ENCODE measurements around the gene SNRPE. TPM values are rescaled to one million over a fixed set of nuclear protein-coding genes. Genes with fewer than 3 reads are reported as not detected.

The SNRPE gene
- total and polyA plus RNA-seq, 2 experiments from 2014 or later = 66.2 to 504 TPM

DNA sequence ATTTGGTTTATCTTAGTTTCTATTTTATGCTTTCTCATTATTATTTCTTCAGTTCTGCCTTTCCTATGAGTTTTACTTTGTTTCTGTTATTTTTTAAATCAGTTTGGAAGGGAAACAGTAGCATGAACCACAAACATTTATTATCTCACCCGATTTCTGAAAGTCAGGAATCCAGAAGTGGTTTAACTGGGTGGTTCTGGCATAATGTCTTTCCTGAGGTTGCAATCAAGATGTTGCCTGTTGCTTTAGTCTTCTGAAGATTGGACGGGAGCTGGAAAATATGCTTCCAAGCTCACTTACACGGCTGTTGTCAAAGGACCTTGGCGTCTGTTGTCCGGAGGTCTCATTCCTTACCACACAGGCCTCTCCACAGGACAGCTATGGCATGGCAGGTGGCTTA, 50.4 kb downstream of the SNRPE start:
- no peaks in the 10 kb centered on the region for H3K27me3 ChIP-seq
- no peaks in the 10 kb centered on the region for H3K36me3 ChIP-seq
- H3K4me3 ChIP-seq = no peak overlapping the region
- no peaks in the 10 kb centered on the region for H3K4me1 ChIP-seq (ENCODE audit: low read depth)
- no peaks in the 10 kb centered on the region for H3K9me3 ChIP-seq (ENCODE audit: low read depth)
- no peak overlapping the region for H3K27ac ChIP-seq
- no peak for TF ChIP-seq CTCF (IDR thresholded peaks at IDR 0.05; ENCODE audit: low read depth, low read length)
- DNase-seq (ENCODE audit: low read depth in 1 of 2, low spot score in 1 of 2) = peak in 1 of 2 donors; percentile 61

DNA sequence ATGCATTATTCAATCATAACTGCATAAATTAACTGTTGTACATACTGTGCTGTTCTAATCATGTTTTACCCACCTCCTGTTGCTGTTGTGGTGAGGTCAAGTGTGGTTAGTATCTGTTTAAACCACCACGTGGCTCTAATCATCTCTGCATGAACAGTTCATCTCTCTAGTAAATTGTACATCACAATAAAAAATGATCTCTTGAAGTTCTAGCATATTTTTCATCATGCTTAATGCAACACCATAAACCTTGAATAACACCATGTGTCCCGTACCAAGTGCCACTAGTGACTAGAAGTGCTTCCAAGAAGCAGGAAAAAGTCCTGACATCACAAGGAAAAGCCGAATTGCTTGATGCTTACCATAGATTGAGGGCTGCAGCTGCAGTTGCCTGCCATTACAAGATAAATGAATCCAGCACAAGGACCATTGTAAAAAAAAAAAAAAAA, 51.7 kb downstream of the SNRPE start:
- no peak for TF ChIP-seq CTCF (IDR thresholded peaks at IDR 0.05; ENCODE audit: low read depth, low read length)
- H3K36me3 ChIP-seq = no peaks in the 10 kb centered on the region
- no peaks in the 10 kb centered on the region for H3K4me1 ChIP-seq (ENCODE audit: low read depth)
- no peaks in the 10 kb centered on the region for H3K27me3 ChIP-seq
- H3K27ac ChIP-seq = no peak overlapping the region
- no peak for DNase-seq (ENCODE audit: low read depth in 1 of 2, low spot score in 1 of 2)
- H3K4me3 ChIP-seq = no peak overlapping the region
- no peaks in the 10 kb centered on the region for H3K9me3 ChIP-seq (ENCODE audit: low read depth)

DNA sequence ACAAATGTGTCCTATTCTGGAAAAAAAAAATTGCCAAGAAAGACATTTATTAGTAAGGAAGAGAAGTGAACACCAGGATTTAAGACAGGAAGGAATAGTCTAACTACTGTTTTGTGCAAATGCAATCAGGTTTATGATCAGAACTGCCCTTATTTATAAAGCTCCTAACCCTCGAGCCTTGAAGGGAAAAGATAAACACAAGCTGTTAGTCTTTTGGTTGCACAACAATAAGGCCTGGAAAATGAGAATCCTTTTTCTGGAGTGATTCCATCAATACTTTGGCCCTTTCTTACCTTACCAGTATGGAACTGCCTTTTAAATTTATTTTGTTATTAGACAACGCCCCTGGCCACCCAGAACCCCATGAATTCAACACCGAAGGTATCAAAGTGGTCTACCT, 52.9 kb downstream of the SNRPE start:
- DNase-seq (ENCODE audit: low read depth in 1 of 2, low spot score in 1 of 2) = no peak
- no peak overlapping the region for H3K4me3 ChIP-seq
- no peaks in the 10 kb centered on the region for H3K9me3 ChIP-seq (ENCODE audit: low read depth)
- H3K27ac ChIP-seq = no peak overlapping the region
- H3K36me3 ChIP-seq = no peaks in the 10 kb centered on the region
- no peaks in the 10 kb centered on the region for H3K27me3 ChIP-seq
- H3K4me1 ChIP-seq (ENCODE audit: low read depth) = no peaks in the 10 kb centered on the region
- no peak for TF ChIP-seq CTCF (IDR thresholded peaks at IDR 0.05; ENCODE audit: low read depth, low read length)

DNA sequence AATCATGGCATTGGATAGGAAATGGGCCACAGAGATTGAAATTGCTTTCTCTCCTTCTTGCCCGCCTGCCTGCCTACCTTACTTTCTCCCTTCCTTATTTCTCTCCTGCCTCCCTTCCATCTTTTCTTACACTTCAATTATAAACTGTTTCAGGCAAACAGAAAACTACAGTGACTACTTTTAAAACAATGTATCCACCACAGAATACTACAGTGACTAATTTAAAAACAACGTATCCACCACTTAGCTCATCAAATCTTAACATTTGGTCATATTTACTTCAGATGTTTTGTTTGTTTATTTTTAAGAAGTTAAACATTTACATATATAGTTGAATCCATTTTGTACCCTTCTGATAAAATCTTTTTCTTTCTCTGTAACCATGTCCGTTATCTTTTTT, 54.4 kb downstream of the SNRPE start:
- Histone ChIP-seq H3K36me3 (no peaks in the 10 kb centered on the region), H3K4me3 (no peak overlapping the region), H3K27ac (no peak overlapping the region), H3K27me3 (no peaks in the 10 kb centered on the region), H3K9me3 (ENCODE audit: low read depth) (no peaks in the 10 kb centered on the region), H3K4me1 (ENCODE audit: low read depth) (no peaks in the 10 kb centered on the region)
- TF ChIP-seq CTCF (IDR thresholded peaks at IDR 0.05; ENCODE audit: low read depth, low read length) = no peak
- DNase-seq (ENCODE audit: low read depth in 1 of 2, low spot score in 1 of 2) = no peak

DNA sequence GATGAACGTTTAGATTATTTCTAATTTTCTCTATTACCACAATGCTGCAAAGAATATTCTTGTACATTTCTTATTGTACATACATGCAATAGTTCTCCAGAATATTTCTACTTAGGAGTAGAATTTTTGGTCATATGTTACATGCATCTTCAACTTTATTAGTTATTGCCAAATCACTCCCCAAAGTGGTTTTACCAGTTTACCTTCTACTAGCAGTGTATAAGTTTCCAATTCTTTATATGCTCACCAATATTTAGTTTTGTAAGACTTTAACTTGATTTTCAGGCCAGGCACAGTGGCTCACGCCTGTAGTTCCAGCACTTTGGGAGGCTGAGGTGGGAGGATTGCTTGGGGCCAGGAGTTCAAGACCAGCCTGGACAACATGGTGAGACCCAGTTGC, 55.4 kb downstream of the SNRPE start:
- Histone ChIP-seq H3K4me3 (no peak overlapping the region), H3K36me3 (no peaks in the 10 kb centered on the region), H3K27ac (no peak overlapping the region), H3K9me3 (ENCODE audit: low read depth) (no peaks in the 10 kb centered on the region), H3K27me3 (no peaks in the 10 kb centered on the region), H3K4me1 (ENCODE audit: low read depth) (no peaks in the 10 kb centered on the region)
- no peak for TF ChIP-seq CTCF (IDR thresholded peaks at IDR 0.05; ENCODE audit: low read depth, low read length)
- no peak for DNase-seq (ENCODE audit: low read depth in 1 of 2, low spot score in 1 of 2)

Other genes starting within 250 kb of the SNRPE start
- gene ATP2B4, start 234.8 kb upstream of the SNRPE start, total RNA-seq = 91.9 and 107 TPM in 2 replicates
- 64.5 and 67.5 TPM in 2 replicates for gene ATP2B4, start 234.8 kb upstream of the SNRPE start, polyA plus RNA-seq
- gene LAX1, start 96.4 kb upstream of the SNRPE start, total RNA-seq = not detected in 2 replicates
- gene LAX1, start 96.4 kb upstream of the SNRPE start, polyA plus RNA-seq = 0.10 TPM in 1 of 2 replicates, not detected in the other
- 6.3 and 8.6 TPM in 2 replicates for gene ZBED6, start 66.0 kb upstream of the SNRPE start, total RNA-seq
- gene ZBED6, start 66.0 kb upstream of the SNRPE start, polyA plus RNA-seq = 2.7 and 3.1 TPM in 2 replicates
- gene ZC3H11A, start 66.0 kb upstream of the SNRPE start, total RNA-seq = 94.6 and 96.3 TPM in 2 replicates
- 58.3 and 63.5 TPM in 2 replicates for gene ZC3H11A, start 66.0 kb upstream of the SNRPE start, polyA plus RNA-seq
- gene SOX13, start 211.5 kb downstream of the SNRPE start, total RNA-seq = 33.8 and 39.7 TPM in 2 replicates
- gene SOX13, start 211.5 kb downstream of the SNRPE start, polyA plus RNA-seq = 34.8 and 45.2 TPM in 2 replicates

Measured in cardiac muscle cell (in vitro differentiated cells and primary cell).